Measurements from ENCODE around the gene SEMG2.

The SEMG2 gene

DNA sequence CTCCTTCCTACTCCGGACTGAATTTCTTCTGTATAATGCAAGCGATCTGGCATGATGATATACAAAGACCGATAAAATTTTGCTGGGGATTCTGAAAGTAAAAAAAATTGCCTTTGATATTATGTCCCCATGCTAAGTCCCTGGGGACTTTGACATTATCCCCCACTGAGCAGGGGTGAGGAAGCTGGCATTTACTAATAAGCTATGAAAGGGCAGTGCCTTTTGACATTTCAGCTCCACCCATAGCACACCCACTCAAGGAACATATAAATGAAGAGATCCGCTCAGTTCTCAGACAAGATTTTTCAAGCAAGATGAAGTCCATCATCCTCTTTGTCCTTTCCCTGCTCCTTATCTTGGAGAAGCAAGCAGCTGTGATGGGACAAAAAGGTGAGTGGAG lies at the start of gene SEMG2:
SEMG2 (plus strand) TSS at position 298 of the 400 bp plus-strand sequence; CDS start at position 315, 17 bp downstream.
- DNase-seq (ENCODE audit: low read depth), result no peak

DNA sequence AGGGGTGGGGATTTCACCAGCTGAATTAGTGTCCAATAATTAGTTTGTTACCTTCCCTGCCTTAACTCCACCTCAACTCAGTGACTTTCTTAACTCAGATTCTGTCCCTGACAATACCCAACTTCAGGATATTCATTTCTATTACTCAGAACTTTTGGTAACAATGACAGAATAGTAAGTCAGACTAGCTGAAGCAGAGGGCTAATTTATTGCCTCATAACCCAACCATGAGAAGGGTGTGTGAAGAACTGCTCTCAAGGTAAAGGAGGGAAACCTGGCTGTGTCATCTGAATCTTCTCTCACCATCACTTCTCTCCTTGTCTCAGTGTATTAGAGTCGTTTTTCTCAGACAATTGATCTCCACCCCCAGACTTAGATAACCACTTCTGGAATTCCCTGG lies 47.7 kb upstream of the SEMG2 start:
- no peak for DNase-seq (ENCODE audit: low read depth)

DNA sequence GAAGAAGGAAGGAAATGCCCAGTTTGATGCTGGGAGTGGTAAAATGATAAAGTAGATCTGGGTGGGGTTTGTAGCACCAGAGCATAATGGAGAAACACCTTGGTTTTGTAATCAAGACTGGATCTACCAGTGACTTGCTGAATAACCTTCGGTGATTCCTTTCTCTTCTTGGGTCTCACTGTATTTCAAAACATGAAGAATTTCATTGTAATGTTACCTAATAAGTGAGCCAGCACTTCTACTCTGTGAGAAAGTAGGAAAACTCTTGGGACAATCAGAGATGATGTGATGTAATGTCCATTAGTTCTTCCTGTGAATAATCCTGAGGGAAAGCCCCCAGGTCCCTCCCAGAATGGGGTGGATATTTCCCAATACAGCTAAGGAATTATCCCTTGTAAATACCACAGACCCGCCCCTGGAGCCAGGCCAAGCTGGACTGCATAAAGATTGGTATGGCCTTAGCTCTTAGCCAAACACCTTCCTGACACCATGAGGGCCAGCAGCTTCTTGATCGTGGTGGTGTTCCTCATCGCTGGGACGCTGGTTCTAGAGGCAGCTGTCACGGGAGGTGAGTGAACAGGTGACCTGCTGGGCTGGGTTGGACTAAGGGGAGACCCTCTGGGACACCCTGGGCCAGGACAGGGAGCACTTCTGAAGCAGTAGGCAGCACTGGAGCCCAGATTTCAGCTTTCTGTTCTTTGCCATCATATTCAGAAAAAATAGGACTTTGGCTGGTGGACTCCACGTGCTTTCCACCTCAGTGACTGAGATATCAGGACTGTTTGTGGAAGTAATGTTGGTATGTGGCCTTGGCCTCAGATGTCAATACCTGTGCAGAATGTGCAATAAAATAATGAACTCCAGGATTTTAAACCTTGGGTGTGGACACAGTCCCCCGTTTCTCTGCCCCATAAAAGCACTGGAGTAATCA lies 46.5 kb upstream of the SEMG2 start, which contains the start of gene PI3:
PI3 (plus strand) TSS at position 469 of the 931 bp plus-strand sequence; CDS start at position 490, 21 bp downstream.
- peak; percentile 29 for DNase-seq (ENCODE audit: low read depth)

- DNase-seq (ENCODE audit: low read depth), result no peak
These were observed 44.5 kb upstream of the SEMG2 start for GRCh38 chr20:45176526-45177267.

DNA sequence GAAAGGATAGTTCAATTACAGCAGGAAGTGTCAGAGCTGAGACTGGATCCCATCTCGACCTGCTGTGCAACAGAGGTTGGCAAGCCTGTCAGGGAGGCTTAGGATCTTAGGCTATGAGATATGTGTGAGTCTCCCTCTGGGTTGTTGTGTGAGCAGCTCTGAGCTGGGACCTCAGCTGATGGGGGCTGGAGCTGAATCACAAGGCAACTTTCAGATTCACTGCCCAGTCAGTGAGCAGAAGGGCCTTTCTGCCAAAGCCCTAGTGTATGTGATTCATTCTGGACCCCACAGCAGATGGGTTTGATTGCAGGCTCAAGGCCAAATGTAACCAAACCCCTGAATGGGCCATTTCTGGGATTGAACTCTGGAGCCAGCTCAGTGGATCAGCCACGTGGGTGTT lies 42.0 kb upstream of the SEMG2 start:
- no peak for DNase-seq (ENCODE audit: low read depth)

GRCh38 chr20:45181639-45182038 lies 39.5 kb upstream of the SEMG2 start:
- no peak for DNase-seq (ENCODE audit: low read depth)

GRCh38 chr20:45183084-45183483 lies 38.1 kb upstream of the SEMG2 start:
- peak; percentile 16 for DNase-seq (ENCODE audit: low read depth)

DNA sequence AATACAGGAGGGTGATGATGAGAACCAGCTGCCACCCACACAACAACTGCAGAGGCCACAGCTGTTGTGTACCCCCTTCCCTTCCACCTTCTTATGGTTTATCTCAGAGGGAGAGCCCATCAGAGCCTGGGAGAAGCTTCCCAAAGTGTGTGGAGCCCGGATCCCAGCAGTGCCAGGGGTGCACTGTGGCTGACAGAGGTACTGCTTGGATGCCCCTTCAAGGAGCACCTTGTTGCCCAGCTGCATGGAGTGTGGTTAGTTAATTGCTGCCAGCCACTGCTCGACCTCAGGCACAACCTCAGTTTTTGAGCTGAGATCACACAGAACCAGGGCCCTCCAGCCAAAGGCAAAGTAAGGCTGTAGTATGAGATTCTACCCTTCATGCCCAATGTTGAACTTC lies 33.5 kb upstream of the SEMG2 start:
- no peak for DNase-seq (ENCODE audit: low read depth)

DNA sequence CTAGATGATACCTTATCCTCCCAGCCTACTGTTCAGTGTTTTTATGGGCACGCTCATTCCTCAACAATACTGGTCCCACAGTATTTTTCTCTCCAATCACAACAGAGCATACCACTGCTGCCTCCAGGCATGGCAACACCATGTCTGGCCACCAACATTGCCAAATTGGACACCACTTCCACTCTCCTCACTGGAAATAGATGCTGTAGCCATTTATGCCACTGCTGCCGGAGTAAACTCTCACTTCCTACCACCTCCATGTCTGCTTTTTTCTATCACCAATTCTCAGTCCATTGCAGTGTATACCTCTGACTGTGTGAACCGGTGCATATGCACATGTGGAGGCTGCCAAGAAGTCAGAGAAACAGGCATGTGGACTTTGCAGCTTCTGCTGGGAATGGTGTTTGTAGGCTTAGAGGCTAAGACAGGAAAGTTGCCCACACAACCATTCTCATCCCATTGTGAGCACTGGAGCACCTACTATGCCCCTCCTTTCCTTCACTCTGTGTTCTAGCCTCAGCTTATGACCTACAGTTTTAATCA lies 32.0 kb upstream of the SEMG2 start:
- no peak for DNase-seq (ENCODE audit: low read depth)

GRCh38 chr20:45189861-45190260 lies 31.3 kb upstream of the SEMG2 start:
- DNase-seq (ENCODE audit: low read depth), result no peak

GRCh38 chr20:45191926-45192325 lies 29.2 kb upstream of the SEMG2 start:
- DNase-seq (ENCODE audit: low read depth), result no peak

- no peak for DNase-seq (ENCODE audit: low read depth)
These were observed 27.8 kb upstream of the SEMG2 start for GRCh38 chr20:45193331-45193730.

DNA sequence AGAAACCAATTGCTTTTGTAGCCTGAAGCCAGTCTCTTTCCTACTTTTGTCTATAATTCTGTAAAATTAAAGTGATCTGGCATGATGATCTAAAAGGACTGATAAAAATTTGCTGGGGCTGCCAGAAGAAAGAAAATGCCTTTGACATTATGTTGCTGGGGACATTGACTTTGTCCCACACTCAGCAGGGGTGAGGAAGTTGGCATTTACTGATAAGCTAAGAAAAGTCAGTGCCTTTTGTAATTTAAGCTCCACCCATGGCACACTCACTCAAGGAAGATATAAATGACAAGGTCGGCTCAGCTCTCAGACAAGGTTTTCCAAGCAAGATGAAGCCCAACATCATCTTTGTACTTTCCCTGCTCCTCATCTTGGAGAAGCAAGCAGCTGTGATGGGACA lies 14.4 kb upstream of the SEMG2 start, which contains the start of gene SEMG1:
SEMG1 (plus strand) TSS at position 309 of the 400 bp plus-strand sequence; CDS start at position 330, 21 bp downstream.
- DNase-seq (ENCODE audit: low read depth), result no peak

GRCh38 chr20:45209924-45210323 lies 11.2 kb upstream of the SEMG2 start:
- DNase-seq (ENCODE audit: low read depth), result no peak

GRCh38 chr20:45211569-45212474 lies 9.4 kb upstream of the SEMG2 start:
- no peak for DNase-seq (ENCODE audit: low read depth)

GRCh38 chr20:45212836-45213235 lies 8.3 kb upstream of the SEMG2 start:
- no peak for DNase-seq (ENCODE audit: low read depth)

DNA sequence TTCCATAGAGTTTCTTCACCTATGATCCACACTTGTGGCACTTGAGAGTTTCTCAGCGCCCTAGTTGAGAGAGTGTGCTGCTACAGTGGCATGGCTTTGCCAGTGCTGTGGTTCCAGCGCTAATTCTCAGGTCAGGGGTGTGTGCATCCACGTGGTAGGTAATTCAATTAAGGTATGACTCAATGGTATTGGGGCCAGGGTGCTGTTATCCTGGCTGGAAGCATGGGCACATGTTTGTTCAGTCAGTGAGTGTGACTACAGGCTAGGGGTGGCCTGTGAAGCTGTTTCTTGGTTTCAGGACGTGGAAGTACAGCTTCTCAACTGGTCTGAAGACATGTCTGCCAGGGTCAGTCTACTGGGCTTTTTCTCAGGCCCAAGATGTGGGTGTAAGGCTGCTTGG lies 3.0 kb upstream of the SEMG2 start:
- no peak for DNase-seq (ENCODE audit: low read depth)

GRCh38 chr20:45218636-45219035 lies 2.5 kb upstream of the SEMG2 start:
- DNase-seq (ENCODE audit: low read depth), result no peak

DNA sequence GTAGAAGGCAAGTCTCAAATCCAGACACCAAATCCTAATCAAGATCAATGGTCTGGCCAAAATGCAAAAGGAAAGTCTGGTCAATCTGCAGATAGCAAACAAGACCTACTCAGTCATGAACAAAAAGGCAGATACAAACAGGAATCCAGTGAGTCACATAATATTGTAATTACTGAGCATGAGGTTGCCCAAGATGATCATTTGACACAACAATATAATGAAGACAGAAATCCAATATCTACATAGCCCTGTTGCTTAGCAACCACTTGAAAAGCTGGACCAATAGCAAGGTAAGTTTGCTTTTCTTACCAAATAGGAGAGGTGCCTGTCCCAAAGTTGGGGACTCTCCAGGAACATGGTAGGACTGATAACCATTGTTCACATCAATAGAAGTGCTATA lies 2.0 kb downstream of the SEMG2 start:
- no peak for DNase-seq (ENCODE audit: low read depth)

GRCh38 chr20:45226287-45226686 lies 5.1 kb downstream of the SEMG2 start:
- DNase-seq (ENCODE audit: low read depth), result no peak

GRCh38 chr20:45229264-45230056 lies 8.3 kb downstream of the SEMG2 start:
- DNase-seq (ENCODE audit: low read depth), result peak; percentile 45
